IMR-90 (cell line): ENCODE results near the gene ZNF212. TPM values are rescaled to one million over a fixed set of nuclear protein-coding genes. Genes with fewer than 3 reads are reported as not detected.
A peak's percentile ranks its signal among the peaks of the same experiment; 100 is the strongest.

ENCODE experiments used
- ATAC-seq: fragments of 200-7000 bp; cut with Tn5 transposase; 2 replicates; pipeline ENCODE4 v1.9.1; 2020; ENCODE audit warnings: low read depth, mild to moderate bottlenecking, moderate library complexity
- BruUV-seq: library from RNA; stranded (reverse); fragments of 400-500 nt; replicated peaks from 2 replicates; lab custom pipeline; 2021; lab: Mats Ljungman, UMichigan
- CTCF ChIA-PET: fragments of 300-600 bp; formaldehyde crosslinking; extraction: SDS; loops from one replicate; lab custom pipeline; 2021; ENCODE audit warnings: antibody characterized with exemption; lab: Yijun Ruan, JAX
- POLR2A ChIA-PET: fragments of 300-600 bp; sonication (Branson Sonifier 250); formaldehyde crosslinking; loops from one replicate; lab custom pipeline; 2022; ENCODE audit warnings: antibody characterized with exemption; ENCODE audit not compliant: unreplicated experiment; lab: Charles Lee
- DNase-seq: peaks from one replicate; pipeline ENCODE4 v3.0.0; 2013
- H2AFZ ChIP-seq: replicated peaks from 2 replicates; pipeline ENCODE3; 2013; ENCODE audit warnings: low read length, mild to moderate bottlenecking; ENCODE audit not compliant: poor library complexity
- H2AK5ac ChIP-seq: 2 replicates; pipeline ENCODE4 v1.6.1; 2013; ENCODE audit warnings: low read depth, low read length, inconsistent platforms
- H2AK9ac ChIP-seq: replicated peaks from 2 replicates; pipeline ENCODE3; 2013; ENCODE audit warnings: mild to moderate bottlenecking, low read depth, low read length, moderate library complexity; ENCODE audit not compliant: poor library complexity
- H2BK120ac ChIP-seq: 2 replicates; pipeline ENCODE4 v1.6.1; 2013; ENCODE audit warnings: low read depth, low read length, inconsistent platforms
- H2BK15ac ChIP-seq: 3 replicates; pipeline ENCODE4 v1.6.1; 2013; ENCODE audit warnings: low read depth, low read length, inconsistent platforms
- H2BK20ac ChIP-seq: 2 replicates; pipeline ENCODE4 v1.6.1; 2013; ENCODE audit warnings: low read depth, mild to moderate bottlenecking, inconsistent platforms, low read length, moderate library complexity
- H2BK5ac ChIP-seq: 2 replicates; pipeline ENCODE4 v1.6.1; 2013; ENCODE audit warnings: mild to moderate bottlenecking, low read depth, low read length, inconsistent platforms; ENCODE audit not compliant: poor library complexity, severe bottlenecking
- H3K14ac ChIP-seq: replicated peaks from 2 replicates; pipeline ENCODE4 v1.6.1; 2013; ENCODE audit warnings: low read depth, low read length, inconsistent platforms
- H3K18ac ChIP-seq: 2 replicates; pipeline ENCODE4 v1.6.1; 2013; ENCODE audit warnings: low read depth, low read length, control low read depth
- H3K23ac ChIP-seq: 2 replicates; pipeline ENCODE4 v1.6.1; 2013; ENCODE audit warnings: low read depth, low read length, inconsistent platforms
- H3K27ac ChIP-seq: 2 replicates; pipeline ENCODE4 v1.5.1; 2013; ENCODE audit warnings: mild to moderate bottlenecking, control low read depth, low read length; ENCODE audit not compliant: insufficient read depth
- H3K27me3 ChIP-seq: 2 replicates; pipeline ENCODE4 v1.6.1; 2013; ENCODE audit warnings: low read length; ENCODE audit not compliant: control insufficient read depth, insufficient read depth
- H3K36me3 ChIP-seq: 2 replicates; pipeline ENCODE4 v1.6.1; 2013; ENCODE audit warnings: low read length, mixed read lengths; ENCODE audit not compliant: control insufficient read depth, insufficient read depth
- H3K4ac ChIP-seq: 2 replicates; pipeline ENCODE4 v1.6.1; 2013; ENCODE audit warnings: low read depth, low read length, inconsistent platforms
- H3K4me1 ChIP-seq: 2 replicates; pipeline ENCODE4 v1.6.1; 2013; ENCODE audit warnings: low read length, mixed read lengths; ENCODE audit not compliant: control insufficient read depth, insufficient read depth
- H3K4me2 ChIP-seq: 2 replicates; pipeline ENCODE4 v1.6.1; 2013; ENCODE audit warnings: low read depth, mild to moderate bottlenecking, control low read depth, low read length, moderate library complexity
- H3K4me3 ChIP-seq: 2 replicates; pipeline ENCODE4 v1.5.1; 2013; ENCODE audit warnings: low read depth, mild to moderate bottlenecking, control low read depth, low read length, moderate library complexity; ENCODE audit not compliant: insufficient read depth
- H3K56ac ChIP-seq: 2 replicates; pipeline ENCODE4 v1.6.1; 2013; ENCODE audit warnings: low read length, inconsistent platforms; ENCODE audit not compliant: insufficient read depth; ENCODE audit errors: extremely low read depth
- H3K79me1 ChIP-seq, 2 experiments: 2 replicates each; pipeline ENCODE4 v1.6.1; 2013; ENCODE audit warnings: low read length in 2 of 2, inconsistent platforms in 1 of 2, low read depth in 1 of 2
- H3K9ac ChIP-seq: 2 replicates; pipeline ENCODE4 v1.6.1; 2013; ENCODE audit warnings: low read depth, low read length, control low read depth
- H3K9me1 ChIP-seq: 2 replicates; pipeline ENCODE4 v1.6.1; 2013; ENCODE audit warnings: low read length, inconsistent platforms; ENCODE audit not compliant: insufficient read depth
- H3K9me3 ChIP-seq: 2 replicates; pipeline ENCODE4 v1.6.1; 2013; ENCODE audit warnings: low read length; ENCODE audit not compliant: control insufficient read depth, insufficient read depth
- H4K20me1 ChIP-seq: 2 replicates; pipeline ENCODE4 v1.6.1; 2013; ENCODE audit warnings: low read length, inconsistent platforms; ENCODE audit not compliant: insufficient read depth
- H4K5ac ChIP-seq: 2 replicates; pipeline ENCODE4 v1.6.1; 2013; ENCODE audit warnings: mild to moderate bottlenecking, low read depth, low read length, control low read depth
- H4K8ac ChIP-seq, 2 experiments: 2 replicates each; pipeline ENCODE4 v1.6.1; 2013; ENCODE audit warnings: low read depth in 2 of 2, low read length in 2 of 2, control low read depth in 1 of 2, inconsistent platforms in 1 of 2
- H4K91ac ChIP-seq: 2 replicates; pipeline ENCODE4 v1.6.1; 2013; ENCODE audit warnings: low read depth, low read length, inconsistent platforms; ENCODE audit not compliant: insufficient read depth
- BHLHE40 ChIP-seq: fragments of 150-350 bp; IDR thresholded peaks from 2 replicates; pipeline ENCODE4 v1.6.1; 2016; ENCODE audit warnings: mild to moderate bottlenecking, low read depth, low read length
- CEBPB ChIP-seq: IDR thresholded peaks from 2 replicates; pipeline ENCODE4 v1.6.1; 2012; ENCODE audit warnings: low read depth, low read length, improper control_type of control experiment
- CHD1 ChIP-seq: IDR thresholded peaks from 2 replicates; pipeline ENCODE4 v1.6.1; 2012; ENCODE audit warnings: low read depth, low read length, improper control_type of control experiment
- CTCF ChIP-seq: conservative IDR thresholded peaks from 2 replicates; pipeline ENCODE4 v1.5.1; 2012; ENCODE audit warnings: mild to moderate bottlenecking, low read depth, low read length, improper control_type of control experiment
- ELK1 ChIP-seq: fragments of 150-350 bp; IDR thresholded peaks from 2 replicates; pipeline ENCODE4 v1.6.1; 2016; ENCODE audit warnings: low read depth, mild to moderate bottlenecking, low read length, moderate library complexity, borderline replicate concordance
- MAFK ChIP-seq: IDR thresholded peaks from 2 replicates; pipeline ENCODE4 v1.6.1; 2012; ENCODE audit warnings: low read depth, low read length, improper control_type of control experiment
- MXI1 ChIP-seq: IDR thresholded peaks from 2 replicates; pipeline ENCODE4 v1.6.1; 2012; ENCODE audit warnings: low read depth, mild to moderate bottlenecking, low read length, moderate library complexity, borderline replicate concordance
- POLR2A ChIP-seq: IDR thresholded peaks from 2 replicates; pipeline ENCODE4 v1.6.1; 2012; ENCODE audit warnings: mild to moderate bottlenecking, low read depth, low read length
- RAD21 ChIP-seq: IDR thresholded peaks from 2 replicates; pipeline ENCODE4 v1.6.1; 2012; ENCODE audit warnings: low read length, improper control_type of control experiment
- RFX5 ChIP-seq: IDR thresholded peaks from 2 replicates; pipeline ENCODE4 v1.8.0; 2012; ENCODE audit warnings: low read depth, mild to moderate bottlenecking, low read length, moderate library complexity
- WGBS, 2 experiments: methylation state at CpG; one replicate each; pipeline versions ENCODE4 v1.1.5 to v1.1.7; 2013; ENCODE audit warnings: missing lambda C conversion rate in 2 of 2; ENCODE audit not compliant: insufficient read length in 1 of 2; ENCODE audit errors: extremely low coverage in 2 of 2; 5-methylcytosine and 5-hydroxymethylcytosine counted together
- dilution Hi-C: fragments of 300-500 bp; cut with HindIII; formaldehyde crosslinking; loops from one replicate; pipeline ENCODE4 v1.14.3; 2018; ENCODE audit warnings: low sequenced_read_pairs; ENCODE audit not compliant: unreplicated experiment
- in situ Hi-C: fragments of 300-500 bp; cut with MboI; formaldehyde crosslinking; loops from 3 replicates; pipeline ENCODE4 v1.14.3; 2019; ENCODE audit warnings: low sequenced_read_pairs, inconsistent platforms, mixed read lengths
- intact Hi-C: fragments of 100-400 bp; cut with micrococcal nuclease; formaldehyde crosslinking; loops from 2 replicates; pipeline ENCODE4 v1.10.0; 2022
- polyA plus RNA-seq, 3 experiments: library from polyadenylated mRNA; depleted of rRNA; stranded (reverse); fragments of >200 nt; gene quantifications; 2 replicates each; pipeline ENCODE4 v1.2.3, GENCODE V29; 2012; ENCODE audit warnings: low replicate concordance in 1 of 3
- total RNA-seq: library from RNA; depleted of rRNA; stranded (reverse); fragments of >200 nt; gene quantifications from 2 replicates; pipeline ENCODE4 v1.2.3, GENCODE V29; 2012

The ZNF212 gene
- total and polyA plus RNA-seq, 2 of the 4 experiments (the other 2 are of a cell fraction): 3.8 to 5.1 TPM

DNA sequence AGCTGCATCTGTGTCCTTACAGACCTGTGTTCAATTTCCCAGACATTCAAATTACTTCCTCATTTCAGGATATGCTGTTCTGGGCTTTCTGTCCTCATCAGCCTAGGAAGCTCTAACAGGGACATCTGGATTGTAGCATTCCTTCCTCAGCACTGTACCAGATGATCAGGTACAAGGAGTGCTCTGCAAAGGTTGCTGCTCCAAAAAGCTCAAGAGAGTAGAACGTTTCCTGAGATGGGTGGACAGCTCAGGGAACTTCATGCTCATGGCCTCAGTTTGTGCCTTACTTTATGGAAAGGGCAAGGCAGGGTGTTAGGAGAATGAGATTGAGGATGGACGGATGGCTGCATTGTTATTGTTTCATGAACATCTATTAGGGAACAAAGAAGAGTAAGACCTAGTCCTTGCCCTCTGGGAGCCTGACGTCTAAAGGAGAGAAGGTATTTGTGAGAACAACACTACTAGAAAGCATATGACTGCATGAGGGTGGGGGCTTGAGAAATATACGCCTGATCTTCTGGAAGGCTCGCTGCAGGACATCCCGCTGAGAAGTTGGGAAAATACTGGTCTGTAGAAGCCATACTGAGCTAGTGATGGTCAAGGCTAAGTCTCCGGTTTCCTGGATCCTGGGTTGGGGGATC lies 10.5 kb upstream of the ZNF212 start:
- H4K8ac ChIP-seq: no peak overlapping the region
- in situ Hi-C loops (no loop called here), dilution Hi-C loops (no loop called here), intact Hi-C loops (no loop called here)
- H3K56ac ChIP-seq: no peak overlapping the region
- no peak overlapping the region for H3K18ac ChIP-seq
- H3K9me3 ChIP-seq: no peaks in the 10 kb centered on the region
- TF ChIP-seq RFX5 (no peak), POLR2A (no peak), CEBPB (no peak), ELK1 (no peak), CTCF (no peak), CHD1 (no peak), MXI1 (no peak), MAFK (no peak), RAD21 (no peak), BHLHE40 (no peak)
- ATAC-seq: no peak
- H3K27ac ChIP-seq: no peak overlapping the region
- ChIA-PET POLR2A (no interaction called here), CTCF (interaction anchor here (0.8 kb wide), 1 partner anchor 34 kb away, joined by 3 read pairs; the partner anchor contains the start of gene ZNF282)
- no peak for DNase-seq
- 40% methylated on average over 1 of the region's 7 CpGs; no CpG with 5 or more reads in 1 of the 2 experiments for WGBS, 2 experiments
- no peak overlapping the region for H2AFZ ChIP-seq
- H4K91ac ChIP-seq: no peak overlapping the region
- no peak overlapping the region for H2BK120ac ChIP-seq
- no peak overlapping the region for H3K9ac ChIP-seq
- H3K4ac ChIP-seq: no peak overlapping the region
- H3K4me3 ChIP-seq: no peak overlapping the region
- peaks cover 8% of the 10 kb centered on the region for H3K4me1 ChIP-seq
- H3K23ac ChIP-seq: 0 out of 2 replicates have a peak overlapping the region, but pooled peaks have one; percentile 1
- H3K36me3 ChIP-seq: peaks cover 14% of the 10 kb centered on the region
- no peak overlapping the region for H2BK5ac ChIP-seq
- H2AK9ac ChIP-seq: no peak overlapping the region
- H3K9me1 ChIP-seq: peaks cover 10% of the 10 kb centered on the region
- H4K20me1 ChIP-seq: no peaks in the 10 kb centered on the region; the same call in 1 of the 2 replicates
- H2BK15ac ChIP-seq: no peak overlapping the region
- no TSS peak for BruUV-seq
- no peak overlapping the region for H3K4me2 ChIP-seq
- no peak overlapping the region for H2AK5ac ChIP-seq
- no peaks in the 10 kb centered on the region for H3K27me3 ChIP-seq
- no peak overlapping the region for H2BK20ac ChIP-seq
- H4K5ac ChIP-seq: no peak overlapping the region
- H3K79me1 ChIP-seq: 0 out of 4 replicates have a peak, but pooled peaks cover 0 to 3% of the 10 kb centered on the region in 2 experiments
- no peak overlapping the region for H3K14ac ChIP-seq
